GM08714 (cell line): ENCODE data around the gene JMY.

Source experiments
- H3K4me3 ChIP-seq: fragments of 200-500 bp; sonication (Bioruptor generic); 2 replicates; pipeline ENCODE4 v1.5.1; 2014; ENCODE audit warnings: mild to moderate bottlenecking, low read length, inconsistent platforms
- ZNF274 ChIP-seq: IDR thresholded peaks from 2 replicates; pipeline ENCODE4 v1.6.1; 2012; ENCODE audit warnings: mild to moderate bottlenecking, low read depth, low read length

The JMY gene, protein sequence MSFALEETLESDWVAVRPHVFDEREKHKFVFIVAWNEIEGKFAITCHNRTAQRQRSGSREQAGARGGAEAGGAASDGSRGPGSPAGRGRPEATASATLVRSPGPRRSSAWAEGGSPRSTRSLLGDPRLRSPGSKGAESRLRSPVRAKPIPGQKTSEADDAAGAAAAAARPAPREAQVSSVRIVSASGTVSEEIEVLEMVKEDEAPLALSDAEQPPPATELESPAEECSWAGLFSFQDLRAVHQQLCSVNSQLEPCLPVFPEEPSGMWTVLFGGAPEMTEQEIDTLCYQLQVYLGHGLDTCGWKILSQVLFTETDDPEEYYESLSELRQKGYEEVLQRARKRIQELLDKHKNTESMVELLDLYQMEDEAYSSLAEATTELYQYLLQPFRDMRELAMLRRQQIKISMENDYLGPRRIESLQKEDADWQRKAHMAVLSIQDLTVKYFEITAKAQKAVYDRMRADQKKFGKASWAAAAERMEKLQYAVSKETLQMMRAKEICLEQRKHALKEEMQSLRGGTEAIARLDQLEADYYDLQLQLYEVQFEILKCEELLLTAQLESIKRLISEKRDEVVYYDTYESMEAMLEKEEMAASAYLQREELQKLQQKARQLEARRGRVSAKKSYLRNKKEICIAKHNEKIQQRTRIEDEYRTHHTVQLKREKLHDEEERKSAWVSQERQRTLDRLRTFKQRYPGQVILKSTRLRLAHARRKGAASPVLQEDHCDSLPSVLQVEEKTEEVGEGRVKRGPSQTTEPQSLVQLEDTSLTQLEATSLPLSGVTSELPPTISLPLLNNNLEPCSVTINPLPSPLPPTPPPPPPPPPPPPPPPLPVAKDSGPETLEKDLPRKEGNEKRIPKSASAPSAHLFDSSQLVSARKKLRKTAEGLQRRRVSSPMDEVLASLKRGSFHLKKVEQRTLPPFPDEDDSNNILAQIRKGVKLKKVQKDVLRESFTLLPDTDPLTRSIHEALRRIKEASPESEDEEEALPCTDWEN

DNA sequence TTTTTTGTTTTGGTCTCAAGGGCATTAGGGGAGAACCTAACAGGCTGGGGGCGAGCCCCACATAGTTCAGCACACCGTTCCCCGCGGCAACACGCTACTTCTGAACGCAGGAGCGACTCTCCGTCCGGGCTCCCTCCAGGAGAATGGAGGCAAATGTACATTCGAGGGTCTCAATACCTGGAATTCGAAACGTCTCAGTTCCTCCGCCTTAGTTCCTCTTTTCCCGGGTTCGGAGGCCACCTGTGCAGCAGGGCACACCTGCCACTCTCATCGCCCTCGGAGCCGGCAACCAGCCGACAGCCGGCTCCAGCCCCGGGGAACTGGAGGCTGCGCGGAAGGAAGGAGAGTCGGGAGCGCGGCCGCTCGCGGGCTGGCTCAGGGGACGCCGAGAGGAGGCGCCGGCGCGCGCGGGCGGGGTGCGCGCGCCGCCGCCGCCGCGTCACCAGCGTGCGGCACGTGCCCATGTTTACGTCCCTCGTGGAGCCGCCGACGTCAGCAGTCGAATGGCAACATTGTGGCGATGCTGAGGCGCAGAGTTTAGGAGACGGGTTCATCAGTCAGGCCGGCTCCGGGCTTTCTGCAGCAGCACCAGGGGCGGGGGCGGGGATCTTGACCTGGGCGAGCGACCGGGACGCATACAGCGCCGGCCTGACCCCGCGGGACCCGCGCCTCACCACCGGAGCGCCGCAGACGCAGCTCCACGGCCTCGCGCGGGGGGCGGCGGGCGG is at the start of gene JMY:
Gene JMY, plus strand, starts transcription at position 498 of the 728 bp plus-strand sequence. CDS start 520 bp downstream, outside the sequence.
- TF ChIP-seq ZNF274: no peak
- H3K4me3 ChIP-seq: peak within 1 kb of the TSS; percentile 78

DNA sequence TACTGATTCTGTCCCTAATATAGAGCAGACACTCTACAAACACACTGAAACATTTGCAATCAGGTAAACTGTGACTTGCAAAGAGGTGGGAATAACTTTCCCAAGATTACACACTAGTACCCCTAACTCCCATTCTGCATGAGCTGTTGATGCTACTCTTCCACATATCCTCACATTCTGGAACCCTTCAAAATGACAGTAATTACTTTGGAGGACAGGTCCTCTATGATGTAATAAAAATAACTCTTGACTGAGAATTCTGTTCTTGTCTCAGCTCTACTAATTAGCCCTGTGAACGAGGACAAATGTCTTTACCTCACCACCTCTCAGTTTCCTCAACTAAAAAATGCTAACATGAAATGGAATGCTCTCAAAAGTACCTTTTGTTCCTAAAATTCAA is 49.5 kb upstream of the JMY start:
- no peak for TF ChIP-seq ZNF274
- no peak overlapping the region for H3K4me3 ChIP-seq

DNA sequence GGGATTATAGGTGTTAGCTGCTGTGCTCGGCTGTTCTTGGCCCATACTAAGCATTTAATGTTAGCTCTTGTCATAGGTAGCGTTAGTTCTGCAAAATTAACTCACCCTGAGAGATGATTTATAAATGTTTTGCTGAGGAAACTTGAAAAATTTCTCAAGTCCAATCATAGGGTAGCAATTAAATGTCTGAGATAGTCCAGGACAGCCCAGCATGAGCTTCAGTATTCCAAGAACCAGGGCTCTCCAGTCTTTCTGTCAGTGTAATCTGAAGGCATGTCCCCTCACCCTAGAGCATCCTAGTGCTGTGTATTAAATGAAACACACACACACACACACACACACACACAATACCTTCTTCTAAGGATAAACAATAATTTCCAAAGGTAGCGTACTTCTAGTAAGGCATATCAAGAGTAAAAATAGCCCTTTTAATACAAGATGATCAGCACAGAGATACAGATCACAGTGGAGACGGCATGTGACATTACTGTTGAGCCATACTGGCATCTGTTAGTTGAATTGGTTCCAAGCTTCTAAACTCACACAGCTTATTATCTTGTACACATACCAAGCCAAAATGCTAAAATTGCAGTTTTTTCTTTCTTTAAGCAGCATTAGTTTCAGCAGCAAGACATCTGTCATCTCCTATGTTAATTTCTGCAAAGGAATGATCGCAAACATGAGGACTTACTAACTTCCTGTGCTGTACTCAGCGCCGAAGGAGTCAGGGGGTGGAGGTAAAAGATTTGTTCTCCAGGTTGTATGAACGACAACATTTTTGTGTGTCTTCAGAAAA is 46.3 kb upstream of the JMY start:
- TF ChIP-seq ZNF274: no peak
- H3K4me3 ChIP-seq: no peak overlapping the region

DNA sequence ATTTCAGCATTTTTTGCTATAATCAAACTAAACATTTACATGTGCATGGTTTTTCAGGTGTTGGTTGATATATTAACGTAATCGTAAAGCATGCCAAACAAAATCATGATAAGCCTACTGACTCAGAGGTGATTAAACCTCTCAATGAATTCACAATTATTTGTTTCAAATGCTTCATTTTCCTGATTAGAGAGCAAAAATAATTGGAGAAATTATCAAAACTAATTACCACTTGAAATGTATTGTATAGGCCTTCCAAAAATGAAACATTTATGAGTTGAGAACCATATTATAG is 45.7 kb upstream of the JMY start:
- H3K4me3 ChIP-seq: no peak overlapping the region
- TF ChIP-seq ZNF274: no peak

DNA sequence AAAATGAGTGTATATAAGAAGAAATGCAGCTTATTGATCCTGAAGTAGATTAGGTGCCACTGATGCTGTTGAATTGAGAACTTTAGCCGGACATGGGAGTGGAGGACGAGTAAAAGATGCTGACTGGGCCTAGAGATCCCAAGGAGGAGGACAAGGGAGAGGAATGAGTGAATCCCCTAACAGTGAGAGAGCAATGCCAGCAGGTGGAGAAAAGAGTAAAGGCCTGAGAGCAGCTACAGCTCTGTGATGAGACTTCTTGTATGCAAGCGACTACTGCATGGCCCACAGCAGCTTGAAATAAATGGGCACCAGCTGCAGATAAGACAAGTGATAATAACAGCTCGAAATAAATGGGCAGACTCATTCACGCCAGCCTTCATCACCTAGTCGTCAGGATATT is 44.5 kb upstream of the JMY start:
- TF ChIP-seq ZNF274: no peak
- no peak overlapping the region for H3K4me3 ChIP-seq

DNA sequence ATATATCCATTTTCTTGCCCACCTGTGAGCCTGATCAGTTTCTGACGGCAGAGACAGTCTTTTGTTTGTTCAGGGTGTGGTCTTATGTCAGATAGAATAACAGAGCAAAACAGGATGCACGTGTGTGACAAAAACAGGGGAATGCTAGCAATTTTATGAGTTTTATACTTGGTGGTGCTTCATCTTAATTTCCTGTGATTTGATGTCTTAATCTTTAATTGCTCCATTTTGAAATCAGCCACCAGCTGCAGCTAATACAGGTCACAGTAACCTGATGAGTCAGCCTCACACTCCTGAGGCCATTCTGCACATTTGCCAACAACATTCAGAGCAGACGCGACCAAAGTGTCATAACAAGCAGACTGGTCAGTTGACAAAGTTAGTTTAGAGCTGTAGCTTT is 42.3 kb upstream of the JMY start:
- TF ChIP-seq ZNF274: no peak
- no peak overlapping the region for H3K4me3 ChIP-seq

DNA sequence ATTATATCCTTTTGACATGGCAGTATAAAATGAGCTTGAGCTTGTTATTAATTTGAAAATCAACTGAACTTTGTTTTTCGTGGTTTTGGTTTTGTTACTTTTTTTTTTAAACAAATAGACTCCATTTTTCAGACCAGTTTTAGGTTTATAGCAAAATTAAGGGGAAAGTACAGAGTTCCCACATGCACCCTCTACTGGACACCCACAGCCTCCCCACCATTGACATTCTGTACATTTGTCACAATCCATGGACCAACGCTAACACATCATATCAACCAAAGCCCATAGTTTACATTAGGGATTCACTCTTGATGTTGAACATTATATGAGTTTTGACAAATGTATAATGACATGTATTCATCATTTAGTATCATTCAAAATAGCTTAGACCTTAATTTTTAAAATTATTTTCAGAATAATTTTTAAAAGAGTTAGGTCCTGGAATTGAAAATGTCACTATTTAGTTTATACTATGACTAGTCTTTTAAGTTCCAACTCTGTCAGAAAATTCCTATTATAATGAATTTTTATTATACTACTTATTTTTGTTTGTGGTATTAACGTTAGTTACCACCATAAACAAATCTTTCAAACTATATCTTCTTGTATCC is 35.3 kb upstream of the JMY start:
- no peak for TF ChIP-seq ZNF274
- H3K4me3 ChIP-seq: no peak overlapping the region

DNA sequence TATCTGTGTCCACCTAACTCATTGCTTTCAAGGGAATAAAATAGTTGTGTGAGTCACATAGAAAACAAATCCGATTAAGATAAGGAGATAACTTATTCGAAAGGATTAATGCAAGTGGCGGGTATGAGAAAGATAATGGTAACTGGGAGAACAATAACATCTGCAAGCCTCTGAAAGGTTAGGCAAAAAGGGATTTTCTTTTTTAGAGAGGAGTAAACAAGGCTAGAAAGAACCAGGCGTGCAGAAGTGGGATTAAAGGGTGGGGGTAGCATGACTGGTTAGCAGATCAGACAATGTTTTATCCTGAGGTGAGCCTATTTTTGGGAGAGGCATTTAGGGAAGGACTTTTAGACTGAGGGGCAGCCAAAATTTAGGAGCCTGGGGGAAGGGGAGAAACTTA is 34.7 kb upstream of the JMY start:
- no peak overlapping the region for H3K4me3 ChIP-seq
- TF ChIP-seq ZNF274: no peak

DNA sequence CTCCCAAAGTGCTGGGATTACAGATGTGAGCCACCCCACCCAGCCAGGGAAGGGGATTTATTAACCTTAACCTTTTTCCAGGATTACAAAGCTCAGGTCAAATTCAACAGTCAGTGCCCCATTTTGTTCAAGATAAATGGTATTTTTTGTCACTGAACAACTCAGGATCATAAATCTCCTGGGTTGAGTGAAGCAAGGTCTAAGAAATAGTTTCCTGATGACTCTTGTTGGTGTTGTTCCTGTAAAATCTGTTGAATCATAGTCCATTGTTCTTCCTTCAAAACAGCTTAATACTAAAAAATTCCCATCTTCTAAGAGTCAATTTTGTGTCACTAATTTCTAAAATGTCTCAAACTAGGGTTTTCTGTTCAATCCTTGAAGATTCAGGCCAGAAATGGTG is 33.9 kb upstream of the JMY start:
- TF ChIP-seq ZNF274: no peak
- no peak overlapping the region for H3K4me3 ChIP-seq

DNA sequence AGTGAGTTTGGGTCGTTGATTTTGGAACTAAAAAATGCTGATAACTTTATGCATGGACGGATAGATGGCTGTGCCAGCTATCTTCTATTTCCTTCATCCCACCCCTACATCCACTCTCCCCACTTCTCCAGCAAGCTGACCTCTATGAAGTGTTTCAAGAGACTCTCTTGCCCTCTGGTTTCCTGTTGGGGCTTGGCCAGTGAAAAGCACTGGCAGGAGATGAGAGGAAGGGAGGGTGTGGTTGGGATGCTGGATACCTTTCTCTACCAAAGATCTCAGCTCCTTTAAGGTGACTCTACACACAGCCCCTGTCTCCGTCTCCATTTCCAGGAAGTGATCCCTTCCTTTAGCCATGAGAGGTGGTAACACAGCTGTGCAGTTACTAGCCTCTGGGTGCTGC is 30.0 kb upstream of the JMY start:
- H3K4me3 ChIP-seq: no peak overlapping the region
- no peak for TF ChIP-seq ZNF274

DNA sequence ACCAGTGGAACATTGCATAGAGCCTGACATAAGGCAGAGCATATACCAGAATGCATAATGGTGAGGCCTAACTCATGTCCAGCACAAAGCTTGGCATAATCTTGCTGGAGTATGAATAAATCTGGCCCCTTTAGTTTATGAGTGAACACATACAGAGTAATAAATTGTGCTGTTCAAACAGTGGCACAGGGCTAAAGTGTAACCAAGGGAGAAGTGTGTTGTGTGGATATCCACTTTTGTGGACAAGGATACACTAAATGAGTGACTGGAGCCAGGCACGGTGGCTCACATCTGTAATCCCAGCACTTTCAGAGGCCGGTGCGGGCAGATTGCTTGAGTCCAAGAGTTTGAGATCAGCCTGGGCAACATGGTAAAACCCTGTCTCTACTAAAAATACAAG is 29.4 kb upstream of the JMY start:
- H3K4me3 ChIP-seq: no peak overlapping the region
- no peak for TF ChIP-seq ZNF274

DNA sequence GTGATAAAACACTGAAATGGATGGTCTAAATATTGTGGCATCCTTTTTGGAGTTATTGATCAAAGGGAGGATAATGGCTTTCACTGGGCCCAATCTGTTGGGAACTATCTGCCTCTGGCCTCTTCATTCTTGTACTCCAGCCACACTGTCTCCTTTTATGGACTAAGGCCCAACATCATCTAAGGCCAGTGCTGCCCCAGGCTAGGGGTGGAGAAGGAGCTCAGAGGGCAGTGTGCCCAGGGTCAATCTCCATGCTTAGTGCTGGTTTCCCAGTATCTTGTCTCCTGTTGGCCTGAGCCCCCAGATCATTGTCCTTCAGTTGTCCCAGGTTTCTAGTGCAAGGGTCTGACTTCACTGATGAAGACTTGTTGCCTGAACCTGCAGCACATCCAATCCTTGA is 26.4 kb upstream of the JMY start:
- no peak overlapping the region for H3K4me3 ChIP-seq
- no peak for TF ChIP-seq ZNF274

DNA sequence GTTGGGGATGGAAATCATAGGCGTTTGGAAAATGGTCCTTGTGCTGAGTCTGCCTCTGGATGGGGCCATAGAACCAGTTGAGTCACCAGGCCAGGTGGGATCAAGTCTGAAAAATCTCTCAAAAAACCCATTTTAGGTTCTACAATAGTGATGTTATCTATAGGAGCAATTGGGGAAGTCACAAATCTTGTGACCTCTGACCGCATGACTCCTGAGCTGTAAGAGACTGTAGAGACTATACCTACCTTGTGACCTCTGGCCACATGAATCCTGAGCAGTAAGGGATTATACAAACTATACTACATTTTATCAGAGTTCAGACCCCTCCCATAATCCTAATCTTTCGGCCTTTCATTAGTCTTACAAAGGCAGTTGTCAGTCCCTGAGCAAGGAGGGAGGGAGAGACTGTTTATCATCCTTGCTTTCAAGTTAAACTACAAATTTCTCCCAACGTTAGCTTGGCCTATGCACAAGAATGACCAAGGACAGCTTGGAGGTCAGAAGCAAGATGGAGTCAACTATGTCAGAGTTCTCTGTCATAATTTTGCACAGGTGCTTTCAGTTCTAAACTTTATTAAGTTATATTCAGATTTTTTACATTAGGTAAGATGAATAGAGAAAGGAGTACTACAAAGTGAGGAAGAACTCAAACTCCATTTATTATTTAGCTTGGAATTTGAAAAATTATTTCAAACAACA is 11.5 kb upstream of the JMY start:
- H3K4me3 ChIP-seq: no peak overlapping the region
- TF ChIP-seq ZNF274: no peak
